ENCODE data around the gene INIP.

GRCh38 chr9:112680731-112681402, 37.0 kb downstream of the INIP start:
- TF ChIP-seq POLR2AphosphoS5 (IDR thresholded peaks at IDR 0.05; ENCODE audit: insufficient read depth in 1 of 2, low read depth in 1 of 2) (no peak), CTCF (IDR thresholded peaks at IDR 0.05) (no peak), POLR2A (IDR thresholded peaks at IDR 0.05) (no peak)

All from vagina (tissue), 2 donors.